GM12865 (cell line): ENCODE measurements around the gene EEIG1.

Experiments used
- DNase-seq: peaks from one replicate; pipeline ENCODE4 v3.0.0; 2010; ENCODE audit warnings: low read depth
- H3K4me3 ChIP-seq: 2 replicates; pipeline ENCODE4 v1.5.1; 2011; ENCODE audit warnings: mild to moderate bottlenecking, low read depth, low read length, control low read depth
- CTCF ChIP-seq: IDR thresholded peaks from 2 replicates; pipeline ENCODE4 v1.5.1; 2011; ENCODE audit warnings: low read length, control low read depth, low read depth, inconsistent platforms; ENCODE audit not compliant: insufficient read depth; ENCODE audit errors: missing control alignments

EEIG1 gene

GRCh38 chr9:127954831-127955293 lies 25.9 kb downstream of the EEIG1 start:
- no peak for DNase-seq
- no peak overlapping the region for H3K4me3 ChIP-seq
- TF ChIP-seq CTCF, result no peak

- H3K4me3 ChIP-seq, result no peak overlapping the region
- DNase-seq, result no peak
These were observed 26.9 kb downstream of the EEIG1 start for GRCh38 chr9:127953768-127954505.

GRCh38 chr9:127953154-127953553 lies 27.6 kb downstream of the EEIG1 start:
- DNase-seq, result no peak
- H3K4me3 ChIP-seq, result no peak overlapping the region
- TF ChIP-seq CTCF, result no peak

More at GRCh38 chr9:127953768-127954505, 26.9 kb downstream of the EEIG1 start:
- no peak for TF ChIP-seq CTCF

GRCh38 chr9:127950513-127951289 lies 30.1 kb downstream of the EEIG1 start:
- no peak overlapping the region for H3K4me3 ChIP-seq
- no peak for DNase-seq
- TF ChIP-seq CTCF, result no peak

- no peak overlapping the region for H3K4me3 ChIP-seq
- no peak for DNase-seq
- no peak for TF ChIP-seq CTCF
These were observed 30.8 kb downstream of the EEIG1 start for GRCh38 chr9:127949827-127950512.

- no peak overlapping the region for H3K4me3 ChIP-seq
- DNase-seq, result no peak
- no peak for TF ChIP-seq CTCF
These were observed 32.7 kb downstream of the EEIG1 start for GRCh38 chr9:127947841-127948710.
